OCI-LY7 (cell line): ENCODE results near the gene SUFU. TPM values are rescaled to one million over a fixed set of nuclear protein-coding genes. Genes with fewer than 3 reads are reported as not detected.

Experiments
- BruUV-seq: library from RNA; stranded (reverse); fragments of 400-500 nt; replicated peaks from 2 replicates; lab custom pipeline; 2021; lab: Mats Ljungman, UMichigan
- CTCF ChIA-PET: fragments of 300-600 bp; sonication (Branson Sonifier 250); formaldehyde crosslinking; loops from one replicate; lab custom pipeline; 2022; ENCODE audit warnings: antibody characterized with exemption; ENCODE audit not compliant: unreplicated experiment; lab: Charles Lee
- POLR2A ChIA-PET: fragments of 300-600 bp; sonication (Branson Sonifier 250); formaldehyde crosslinking; loops from one replicate; lab custom pipeline; 2022; ENCODE audit warnings: antibody characterized with exemption; lab: Charles Lee
- DNase-seq: peaks from one replicate; pipeline ENCODE4 v3.0.0-alpha.2; 2015; ENCODE audit warnings: low spot score
- H2AFZ ChIP-seq: fragments of 200-600 bp; sonication (generic), shearing (Covaris generic); 2 replicates; pipeline ENCODE4 v1.6.1; 2014; ENCODE audit warnings: mild to moderate bottlenecking, antibody characterized with exemption, low read length, moderate library complexity
- H3K27ac ChIP-seq: fragments of 200-600 bp; sonication (generic); 2 replicates; pipeline ENCODE4 v1.5.1; 2014; ENCODE audit warnings: mixed run types, low read depth, mild to moderate bottlenecking, moderate library complexity, low read length, inconsistent platforms; ENCODE audit not compliant: poor library complexity, severe bottlenecking
- H3K36me3 ChIP-seq: fragments of 200-600 bp; sonication (generic); 2 replicates; pipeline ENCODE4 v1.6.1; 2014; ENCODE audit warnings: mild to moderate bottlenecking, antibody characterized with exemption, low read length, moderate library complexity, mixed read lengths; ENCODE audit not compliant: insufficient read depth
- H3K4me1 ChIP-seq: fragments of 200-600 bp; sonication (generic); 2 replicates; pipeline ENCODE4 v1.5.1; 2014; ENCODE audit warnings: mild to moderate bottlenecking, low read length; ENCODE audit not compliant: insufficient read depth, poor library complexity, severe bottlenecking
- H3K4me2 ChIP-seq: fragments of 200-600 bp; sonication (generic); 2 replicates; pipeline ENCODE4 v1.6.1; 2014; ENCODE audit warnings: mild to moderate bottlenecking, low read length
- H3K4me3 ChIP-seq: fragments of 200-600 bp; sonication (generic); 2 replicates; pipeline ENCODE4 v1.5.1; 2014; ENCODE audit warnings: mild to moderate bottlenecking, low read depth, low read length; ENCODE audit not compliant: poor library complexity, severe bottlenecking
- H3K79me2 ChIP-seq: fragments of 200-600 bp; sonication (generic); 2 replicates; pipeline ENCODE4 v1.6.1; 2016; ENCODE audit warnings: low read depth, mild to moderate bottlenecking, low read length, moderate library complexity, mixed read lengths; ENCODE audit not compliant: insufficient read depth
- H3K9me2 ChIP-seq: fragments of 200-600 bp; sonication (generic); 2 replicates; pipeline ENCODE4 v1.6.1; 2016; ENCODE audit warnings: mild to moderate bottlenecking, low read length, mixed read lengths; ENCODE audit not compliant: insufficient read depth
- H3K9me3 ChIP-seq: fragments of 200-600 bp; sonication (generic); 2 replicates; pipeline ENCODE4 v1.6.1; 2014; ENCODE audit warnings: mild to moderate bottlenecking, mixed run types, low read length, mixed read lengths
- H4K20me1 ChIP-seq: fragments of 200-600 bp; sonication (generic); 2 replicates; pipeline ENCODE4 v1.6.1; 2014; ENCODE audit warnings: mild to moderate bottlenecking, antibody characterized with exemption, low read length, moderate library complexity, mixed read lengths; ENCODE audit not compliant: insufficient read depth
- EZH2phosphoT487 ChIP-seq: fragments of 200-600 bp; sonication (generic); IDR thresholded peaks from 2 replicates; pipeline ENCODE4 v1.6.1; 2018; ENCODE audit warnings: low read depth, borderline replicate concordance, mild to moderate bottlenecking, mixed run types, antibody characterized with exemption, low read length, moderate library complexity, mixed read lengths
- intact Hi-C: fragments of 100-400 bp; cut with micrococcal nuclease; formaldehyde crosslinking; loops from one replicate; pipeline ENCODE4 v1.10.0; 2022; ENCODE audit not compliant: unreplicated experiment
- total RNA-seq, 2 experiments: library from RNA; depleted of rRNA in 1 of 2; stranded (reverse); fragments of >200 nt in 1 of 2; shearing (Covaris generic) in 1 of 2; gene quantifications; 2 replicates each; pipeline ENCODE4 v1.2.3, GENCODE V29; 2014 to 2022
- TF ChIP-seq, protein P1 (sequence below): fragments of 200-600 bp; sonication (generic); conservative IDR thresholded peaks from 2 replicates; pipeline ENCODE4 v1.5.1; 2014; ENCODE audit warnings: mild to moderate bottlenecking, antibody characterized with exemption, low read length, moderate library complexity, mixed read lengths

Gene SUFU
- total RNA-seq, 2 experiments from 2014 or later: 4.9 to 10.0 TPM

DNA sequence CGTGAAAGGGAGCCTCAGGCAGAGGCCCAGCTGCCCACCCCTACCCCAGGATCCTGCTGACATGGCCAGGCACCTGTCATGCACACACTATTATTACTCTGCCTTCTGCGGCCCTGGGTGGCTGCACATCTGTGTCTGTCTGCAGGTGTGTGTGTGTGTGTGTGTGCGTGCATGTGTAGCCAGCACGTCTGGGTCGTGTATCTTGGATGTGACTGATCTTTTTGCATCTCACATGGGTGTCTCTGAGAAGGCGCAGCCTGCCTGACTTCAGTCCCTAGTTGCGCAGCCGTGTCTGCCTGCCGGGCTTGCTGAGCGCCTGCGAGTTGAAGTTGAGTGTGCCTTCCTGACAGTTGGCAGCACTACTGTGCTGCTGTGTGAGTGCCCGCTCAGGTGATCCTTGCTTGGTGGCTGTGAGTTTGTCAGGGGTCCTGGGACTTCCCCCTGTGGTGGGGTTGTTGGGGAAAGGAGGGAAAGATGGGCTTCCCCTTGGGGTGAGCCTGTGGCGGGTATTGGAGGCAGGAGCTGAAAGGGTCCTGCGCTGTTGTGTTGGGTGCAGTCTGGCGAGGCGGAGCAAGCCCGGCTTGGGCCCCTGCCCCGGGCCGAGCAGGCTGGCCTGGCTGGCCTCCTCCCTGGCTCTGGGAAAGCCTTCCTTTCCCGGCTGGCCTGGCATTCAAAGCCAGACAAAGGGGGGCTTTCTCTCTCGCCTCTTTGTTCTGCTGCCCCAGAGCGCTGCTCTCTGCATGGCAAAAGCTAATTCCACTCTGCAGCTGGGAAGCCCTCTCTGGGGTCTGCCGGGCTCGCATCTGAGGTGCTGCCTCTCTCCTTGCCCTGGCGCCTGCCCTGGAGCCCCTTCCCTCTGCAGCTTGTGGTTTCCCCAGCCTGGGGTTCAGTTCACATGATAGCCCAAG is 145.4 kb downstream of the SUFU start:
- intact Hi-C loops: loop anchor here (5.0 to 10.0 kb wide), 4 partner anchors 197 to 954 kb away; partner anchors contain the start of genes C10orf95, FBXW4, NT5C2 and PPRC1
- POLR2A ChIA-PET: interaction anchor here (0.6 to 2.7 kb wide), 7 partner anchors 12 to 121 kb away, joined by 3 to 17 read pairs (median 5); partner anchors contain the start of genes ARL3 and SFXN2
- Histone ChIP-seq H3K4me3 (peak overlapping the region; percentile 84), H3K36me3 (peaks cover 57% of the 10 kb centered on the region), H4K20me1 (0 out of 2 replicates have a peak, but pooled peaks cover 4% of the 10 kb centered on the region), H3K4me2 (peak overlapping the region; percentile 82), H2AFZ (no peak overlapping the region), H3K9me2 (no peaks in the 10 kb centered on the region), H3K79me2 (peaks cover 92% of the 10 kb centered on the region), H3K4me1 (peaks cover 73% of the 10 kb centered on the region), H3K9me3 (no peaks in the 10 kb centered on the region), H3K27ac (peak overlapping the region; percentile 95)
- TF ChIP-seq, protein P1, sequence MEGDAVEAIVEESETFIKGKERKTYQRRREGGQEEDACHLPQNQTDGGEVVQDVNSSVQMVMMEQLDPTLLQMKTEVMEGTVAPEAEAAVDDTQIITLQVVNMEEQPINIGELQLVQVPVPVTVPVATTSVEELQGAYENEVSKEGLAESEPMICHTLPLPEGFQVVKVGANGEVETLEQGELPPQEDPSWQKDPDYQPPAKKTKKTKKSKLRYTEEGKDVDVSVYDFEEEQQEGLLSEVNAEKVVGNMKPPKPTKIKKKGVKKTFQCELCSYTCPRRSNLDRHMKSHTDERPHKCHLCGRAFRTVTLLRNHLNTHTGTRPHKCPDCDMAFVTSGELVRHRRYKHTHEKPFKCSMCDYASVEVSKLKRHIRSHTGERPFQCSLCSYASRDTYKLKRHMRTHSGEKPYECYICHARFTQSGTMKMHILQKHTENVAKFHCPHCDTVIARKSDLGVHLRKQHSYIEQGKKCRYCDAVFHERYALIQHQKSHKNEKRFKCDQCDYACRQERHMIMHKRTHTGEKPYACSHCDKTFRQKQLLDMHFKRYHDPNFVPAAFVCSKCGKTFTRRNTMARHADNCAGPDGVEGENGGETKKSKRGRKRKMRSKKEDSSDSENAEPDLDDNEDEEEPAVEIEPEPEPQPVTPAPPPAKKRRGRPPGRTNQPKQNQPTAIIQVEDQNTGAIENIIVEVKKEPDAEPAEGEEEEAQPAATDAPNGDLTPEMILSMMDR: no peak
- TF ChIP-seq EZH2phosphoT487: no peak
- no TSS peak for BruUV-seq
- DNase-seq: peak; percentile 88
- CTCF ChIA-PET: interaction anchor here (2.1 kb wide), 1 partner anchor 12 kb away, joined by 7 read pairs; no protein-coding TSS in a partner anchor

DNA sequence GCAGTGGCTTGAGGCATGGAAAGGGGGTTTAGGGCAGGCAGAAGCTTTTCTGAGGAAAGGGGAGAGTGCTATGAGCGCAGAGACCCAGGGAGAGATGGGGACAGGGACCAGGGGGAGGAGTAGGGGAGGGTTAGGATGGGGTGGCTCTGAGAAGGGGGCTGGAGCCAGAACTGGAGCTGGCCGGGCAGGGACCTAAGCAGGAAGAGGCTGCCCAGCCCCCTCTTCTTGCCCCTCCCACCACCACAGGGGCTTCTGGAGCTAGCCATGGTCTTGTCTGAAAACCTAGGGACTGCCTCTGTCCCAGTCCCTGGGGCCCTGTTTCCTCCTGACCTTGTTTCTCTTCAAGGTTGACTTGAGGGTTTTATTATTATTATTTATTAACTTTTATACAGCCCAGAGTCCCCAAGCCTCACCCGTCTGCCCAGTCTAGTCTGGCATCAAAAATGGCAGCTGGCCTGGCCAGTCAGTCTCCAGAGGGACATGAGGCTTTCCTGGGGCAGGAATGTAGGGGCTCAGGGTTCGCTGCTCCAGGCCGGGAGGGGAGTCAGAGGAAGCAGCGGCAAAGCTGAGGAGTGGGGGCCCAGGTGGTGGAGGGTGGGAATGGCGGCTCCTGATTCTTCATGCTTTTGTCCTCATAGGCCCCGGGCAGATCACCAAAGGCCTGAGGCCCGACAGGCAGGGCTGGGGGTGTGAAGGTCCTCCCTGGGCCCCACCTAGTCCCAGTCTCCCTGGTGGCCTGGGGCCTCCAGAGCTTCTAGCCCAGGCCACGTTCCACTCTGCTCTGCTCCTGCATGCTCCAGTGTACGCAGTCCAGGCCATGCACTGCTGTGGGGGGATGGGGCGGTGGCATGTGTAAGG is 146.3 kb downstream of the SUFU start:
- peak overlapping the region; percentile 82 for H3K4me2 ChIP-seq

More for the DNA sequence above, 146.3 kb downstream of the SUFU start:
- ChIA-PET POLR2A (interaction anchor here (0.6 to 2.7 kb wide), 8 partner anchors 11 to 440 kb away, joined by 3 to 17 read pairs (median 4); partner anchors contain the start of genes ARL3 and SFXN2), CTCF (interaction anchor here (0.5 to 2.1 kb wide), 2 partner anchors 8 to 11 kb away, joined by 3 to 7 read pairs; no protein-coding TSS in a partner anchor)
- no peak for TF ChIP-seq EZH2phosphoT487
- TF ChIP-seq, protein P1: no peak
- intact Hi-C loops: loop anchor here (5.0 to 10.0 kb wide), 4 partner anchors 198 to 955 kb away; partner anchors contain the start of genes C10orf95, FBXW4, NT5C2 and PPRC1
- no peaks in the 10 kb centered on the region for H3K9me2 ChIP-seq
- peaks cover 65% of the 10 kb centered on the region for H3K36me3 ChIP-seq
- 0 out of 2 replicates have a peak, but pooled peaks cover 4% of the 10 kb centered on the region for H4K20me1 ChIP-seq
- DNase-seq: peak; percentile 53
- no TSS peak for BruUV-seq
- peaks cover 96% of the 10 kb centered on the region for H3K79me2 ChIP-seq
- H3K4me3 ChIP-seq: peak overlapping the region; percentile 84
- H3K4me1 ChIP-seq: peaks cover 73% of the 10 kb centered on the region
- peak overlapping the region; percentile 95 for H3K27ac ChIP-seq
- H2AFZ ChIP-seq: no peak overlapping the region
- H3K9me3 ChIP-seq: no peaks in the 10 kb centered on the region
